Hair follicle dermal papilla cell (primary cell): ENCODE data around the gene ERLIN1. TPM values are rescaled to one million over a fixed set of nuclear protein-coding genes. Genes with fewer than 3 reads are reported as not detected.

Source experiments
- total RNA-seq: library from RNA; depleted of rRNA; stranded (reverse); fragments of >200 nt; gene quantifications from 2 replicates; pipeline ENCODE4 v1.2.3, GENCODE V29; 2012

The ERLIN1 gene
- total RNA-seq: 34.7 and 35.0 TPM in 2 replicates

DNA sequence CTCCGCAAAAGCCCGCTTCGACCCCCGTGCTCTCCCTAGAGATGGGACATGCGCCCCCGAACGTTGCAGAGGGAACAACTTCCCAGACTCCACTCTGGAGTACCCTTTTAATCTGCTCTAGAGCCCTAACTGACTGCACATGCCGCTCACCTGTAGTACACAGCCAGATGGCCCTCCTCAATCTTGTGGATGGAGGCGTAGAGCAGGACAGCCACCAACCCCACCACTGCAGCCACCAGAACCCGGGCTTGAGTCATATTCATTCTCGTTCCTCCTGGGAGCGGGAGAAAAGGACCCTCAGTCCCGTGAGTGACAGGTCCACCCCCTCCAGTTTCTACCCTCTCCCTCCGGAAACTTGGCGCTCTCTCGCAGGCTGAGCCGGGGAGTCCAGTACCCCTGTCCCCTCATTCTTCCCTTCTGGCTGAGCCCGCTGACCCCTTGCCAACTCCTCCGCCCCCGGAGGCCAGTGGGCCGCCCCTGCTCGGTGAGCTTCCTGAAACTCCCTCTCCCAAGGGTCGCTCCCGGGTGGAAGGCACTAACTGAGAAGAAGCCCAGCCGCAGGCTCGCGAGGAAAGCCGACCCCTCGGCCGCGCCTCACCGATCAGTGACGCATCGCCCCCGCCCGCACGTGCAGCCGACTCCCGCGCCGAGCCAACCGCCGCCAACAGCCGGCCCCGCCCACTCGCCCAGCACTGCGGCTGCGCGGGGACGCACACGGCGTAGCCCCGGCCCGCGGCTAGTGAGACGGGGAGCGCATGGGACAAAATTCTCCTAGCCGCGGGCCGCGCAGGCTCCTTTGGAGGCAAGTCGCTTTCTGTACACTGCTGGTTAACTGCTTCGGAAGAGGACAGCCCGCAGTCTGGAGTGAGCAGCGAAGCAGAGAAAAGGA lies at the start of gene ERLIN1:
Gene ERLIN1 (minus strand): TSS at position 666 of the 889 bp plus-strand sequence. CDS start 403 bp downstream, at position 263.

Other genes starting within 250 kb of the ERLIN1 start
- gene DNMBP, start 176.1 kb downstream of the ERLIN1 start, total RNA-seq: 19.1 and 20.9 TPM in 2 replicates
- not detected in 2 replicates for gene CPN1, start 104.2 kb downstream of the ERLIN1 start, total RNA-seq
- gene CHUK, start 43.6 kb upstream of the ERLIN1 start, total RNA-seq: 20.0 and 22.9 TPM in 2 replicates
- gene CWF19L1, start 81.6 kb upstream of the ERLIN1 start, total RNA-seq: 16.2 and 16.8 TPM in 2 replicates
- 20.4 and 33.2 TPM in 2 replicates for gene BLOC1S2, start 100.7 kb upstream of the ERLIN1 start, total RNA-seq
- gene PKD2L1, start 144.2 kb upstream of the ERLIN1 start, total RNA-seq: not detected in 2 replicates
- gene SCD, start 161.2 kb upstream of the ERLIN1 start, total RNA-seq: 856 and 1,449 TPM in 2 replicates